Testis (tissue), 3 donors: ENCODE results near the gene COQ6. TPM values are rescaled to one million over a fixed set of nuclear protein-coding genes. Genes with fewer than 3 reads are reported as not detected.

ENCODE experiments used
- DNase-seq: peaks from one replicate; pipeline ENCODE4 v3.0.0-alpha.2; 2019
- H3K27ac ChIP-seq, 2 donors: fragments of 200-600 bp; sonication (generic); one replicate each; pipeline ENCODE4 v1.5.1; 2019
- H3K27me3 ChIP-seq: fragments of 200-600 bp; sonication (generic); one replicate; pipeline ENCODE4 v1.5.1; 2019
- H3K36me3 ChIP-seq: fragments of 200-600 bp; sonication (generic); one replicate; pipeline ENCODE4 v1.5.1; 2017; ENCODE audit warnings: low read depth; ENCODE audit errors: missing control alignments
- H3K4me1 ChIP-seq: fragments of 200-600 bp; sonication (generic); one replicate; pipeline ENCODE4 v1.5.1; 2019
- H3K4me3 ChIP-seq, 2 donors: fragments of 200-600 bp; sonication (generic); one replicate each; pipeline ENCODE4 v1.5.1; 2017 to 2019
- H3K9me3 ChIP-seq: fragments of 200-600 bp; sonication (generic); one replicate; pipeline ENCODE4 v1.5.1; 2017
- CTCF ChIP-seq, 3 experiments: fragments of 450-650 bp in 2 of 3; fragments of 200-600 bp in 1 of 3; sonication (generic) in 1 of 3; IDR thresholded peaks; one replicate each; pipeline ENCODE4 v1.5.1; 2016 to 2019; ENCODE audit warnings: antibody characterized with exemption in 3 of 3, mild to moderate bottlenecking in 2 of 3, moderate library complexity in 1 of 3
- POLR2A ChIP-seq: fragments of 450-650 bp; IDR thresholded peaks from one replicate; pipeline ENCODE4 v1.6.1; 2017; ENCODE audit warnings: antibody characterized with exemption, mild to moderate bottlenecking, moderate library complexity
- WGBS, 2 donors: methylation state at CpG; one replicate each; pipeline ENCODE4 v1.1.5; 2018; 5-methylcytosine and 5-hydroxymethylcytosine counted together
- intact Hi-C: fragments of 100-400 bp; cut with DNase I; formaldehyde crosslinking; loops from one replicate; pipeline ENCODE4 v1.15.1; 2023; ENCODE audit warnings: low total_unique reads
- polyA plus RNA-seq: library from polyadenylated mRNA; stranded (reverse); fragments of 350-450 nt; fragmentation: Illumina TruSeq; extraction: RNeasy Lipid Tissue Mini Kit (QIAGEN cat#74804); gene quantifications from one replicate; pipeline ENCODE4 v1.2.3, GENCODE V29; 2014; ENCODE audit warnings: low read depth, low replicate concordance; ENCODE audit not compliant: insufficient read depth
- total RNA-seq, 2 donors: library from RNA; depleted of rRNA; stranded (reverse); fragments of >200 nt; gene quantifications; one replicate each; pipeline ENCODE4 v1.2.3, GENCODE V29; 2016

The COQ6 gene
- total and polyA plus RNA-seq, 3 donors from 2014 or later = 61.0 to 69.8 (median 66.2) TPM

- intact Hi-C loops = no loop called here
- no peaks in the 10 kb centered on the region for H3K36me3 ChIP-seq
Observed at GRCh38 chr14:73943083-73943482, 7.0 kb upstream of the COQ6 start.

GRCh38 chr14:73944432-73945158 lies 5.5 kb upstream of the COQ6 start:
- no peaks in the 10 kb centered on the region for H3K9me3 ChIP-seq
- H3K36me3 ChIP-seq = no peaks in the 10 kb centered on the region
- H3K4me1 ChIP-seq = no peaks in the 10 kb centered on the region
- peak overlapping the region in 1 of 2 donors; percentile 45 for H3K27ac ChIP-seq
- no peaks in the 10 kb centered on the region for H3K27me3 ChIP-seq
- intact Hi-C loops = no loop called here
- DNase-seq = no peak
- no peak for TF ChIP-seq CTCF (IDR thresholded peaks at IDR 0.05)
- no peak for TF ChIP-seq POLR2A
- H3K4me3 ChIP-seq = no peak overlapping the region
- 78% methylated on average over 17 of the region's 17 CpGs; no CpG with 5 or more reads in 1 of the 2 donors for WGBS, 2 donors

More at GRCh38 chr14:73943083-73943482, 7.0 kb upstream of the COQ6 start:
- no peaks in the 10 kb centered on the region for H3K9me3 ChIP-seq
- H3K4me3 ChIP-seq = no peak overlapping the region
- no peaks in the 10 kb centered on the region for H3K27me3 ChIP-seq
- H3K27ac ChIP-seq = no peak overlapping the region
- WGBS, 2 donors = 58 to 63% methylated on average over 4 of the region's 4 CpGs
- TF ChIP-seq POLR2A = no peak
- no peak for TF ChIP-seq CTCF (IDR thresholded peaks at IDR 0.05)
- no peak for DNase-seq
- no peaks in the 10 kb centered on the region for H3K4me1 ChIP-seq

GRCh38 chr14:73945159-73945670 lies 4.9 kb upstream of the COQ6 start:
- Histone ChIP-seq H3K4me3 (no peak overlapping the region), H3K27me3 (no peaks in the 10 kb centered on the region), H3K9me3 (no peaks in the 10 kb centered on the region), H3K27ac (no peak overlapping the region), H3K36me3 (no peaks in the 10 kb centered on the region), H3K4me1 (no peaks in the 10 kb centered on the region)
- intact Hi-C loops = no loop called here
- no peak for TF ChIP-seq CTCF (IDR thresholded peaks at IDR 0.05)
- TF ChIP-seq POLR2A = no peak
- 72 to 75% methylated on average over 4 of the region's 4 CpGs for WGBS, 2 donors
- DNase-seq = no peak

- no peak overlapping the region for H3K4me3 ChIP-seq
- no peaks in the 10 kb centered on the region for H3K27me3 ChIP-seq
- H3K36me3 ChIP-seq = no peaks in the 10 kb centered on the region
- no peak for DNase-seq
- TF ChIP-seq CTCF (IDR thresholded peaks at IDR 0.05) (no peak), POLR2A (no peak)
- WGBS, 2 donors = 68 to 79% methylated on average over 1 of the region's 1 CpG
- no peaks in the 10 kb centered on the region for H3K4me1 ChIP-seq
- H3K9me3 ChIP-seq = no peaks in the 10 kb centered on the region
- intact Hi-C loops = no loop called here
- H3K27ac ChIP-seq = no peak overlapping the region
Observed at GRCh38 chr14:73953731-73954130, 3.6 kb downstream of the COQ6 start.

- WGBS, 2 donors = 84 to 88% methylated on average over 5 of the region's 5 CpGs
- intact Hi-C loops = no loop called here
Observed at GRCh38 chr14:73955674-73956073, 5.6 kb downstream of the COQ6 start.

More at GRCh38 chr14:73955674-73956073, 5.6 kb downstream of the COQ6 start:
- DNase-seq = no peak
- Histone ChIP-seq H3K9me3 (no peaks in the 10 kb centered on the region), H3K4me3 (no peak overlapping the region), H3K4me1 (no peaks in the 10 kb centered on the region), H3K36me3 (no peaks in the 10 kb centered on the region), H3K27ac (no peak overlapping the region), H3K27me3 (no peaks in the 10 kb centered on the region)
- TF ChIP-seq POLR2A = no peak
- TF ChIP-seq CTCF (IDR thresholded peaks at IDR 0.05) = no peak
